Measurements from ENCODE around the gene SGSM2.

The SGSM2 gene

DNA sequence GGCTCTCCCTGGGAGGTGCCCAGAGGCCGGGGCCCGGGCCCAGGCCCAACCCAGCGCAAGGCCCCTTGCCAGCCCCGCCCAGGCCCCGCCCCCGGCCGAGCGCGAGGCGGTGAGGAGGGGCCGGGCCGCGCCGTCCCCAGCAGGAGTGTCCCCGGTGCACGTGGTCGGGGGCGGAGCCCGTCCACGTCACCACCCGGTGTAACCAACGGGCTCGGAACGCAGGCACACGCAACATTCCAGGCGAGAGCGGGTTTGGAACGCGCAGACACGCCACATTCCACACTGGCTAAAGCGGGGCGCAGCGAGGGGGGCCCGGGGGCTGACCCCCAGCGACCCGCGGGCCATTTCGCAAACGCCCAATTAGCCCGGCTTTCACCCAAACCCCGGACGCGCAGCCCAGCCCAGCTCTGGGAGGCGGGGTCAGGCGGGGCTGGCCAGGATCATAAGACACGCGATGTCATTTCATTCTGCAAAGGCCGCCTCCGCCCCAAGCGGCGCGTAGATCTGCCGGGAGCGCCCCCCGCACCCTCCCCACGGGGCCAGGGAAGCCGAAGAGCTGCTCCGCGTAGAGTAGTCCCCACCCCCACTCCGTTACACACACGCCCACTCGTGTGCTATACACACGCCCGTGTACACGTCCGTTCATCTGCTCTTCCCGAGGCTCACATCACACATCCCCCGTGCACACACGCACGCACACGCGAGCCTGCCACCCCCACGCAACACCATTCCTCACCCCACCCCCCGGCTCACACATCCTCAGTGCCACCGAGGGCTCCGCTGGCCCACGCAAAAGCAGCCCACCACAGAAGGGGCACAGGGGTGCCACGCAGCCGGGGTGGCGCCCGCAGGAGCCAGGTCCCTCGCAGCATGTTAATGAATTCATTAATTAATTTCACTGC is 62.5 kb downstream of the SGSM2 start:
- peak; percentile 91 for DNase-seq

DNA sequence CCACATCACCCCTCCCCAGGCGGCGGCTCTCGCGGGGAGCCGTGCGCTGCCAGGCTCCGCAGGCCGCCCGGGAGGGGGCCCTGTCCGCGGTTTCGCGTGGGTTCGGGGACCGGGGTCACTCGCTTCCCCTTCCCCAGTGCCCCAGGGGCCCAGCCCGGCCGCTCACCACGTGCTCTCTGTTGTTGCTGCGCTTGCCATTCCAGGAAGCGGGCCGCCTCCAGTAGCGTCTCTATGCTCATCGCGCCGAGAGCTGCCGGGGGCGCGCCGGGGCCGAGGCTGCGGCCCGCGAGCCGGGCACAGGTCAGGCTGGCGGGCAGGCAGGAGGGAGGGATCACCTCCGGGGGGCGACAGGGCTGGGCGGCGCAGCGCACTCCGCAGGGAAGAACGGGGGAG is 63.2 kb downstream of the SGSM2 start:
- peak; percentile 48 for DNase-seq

DNA sequence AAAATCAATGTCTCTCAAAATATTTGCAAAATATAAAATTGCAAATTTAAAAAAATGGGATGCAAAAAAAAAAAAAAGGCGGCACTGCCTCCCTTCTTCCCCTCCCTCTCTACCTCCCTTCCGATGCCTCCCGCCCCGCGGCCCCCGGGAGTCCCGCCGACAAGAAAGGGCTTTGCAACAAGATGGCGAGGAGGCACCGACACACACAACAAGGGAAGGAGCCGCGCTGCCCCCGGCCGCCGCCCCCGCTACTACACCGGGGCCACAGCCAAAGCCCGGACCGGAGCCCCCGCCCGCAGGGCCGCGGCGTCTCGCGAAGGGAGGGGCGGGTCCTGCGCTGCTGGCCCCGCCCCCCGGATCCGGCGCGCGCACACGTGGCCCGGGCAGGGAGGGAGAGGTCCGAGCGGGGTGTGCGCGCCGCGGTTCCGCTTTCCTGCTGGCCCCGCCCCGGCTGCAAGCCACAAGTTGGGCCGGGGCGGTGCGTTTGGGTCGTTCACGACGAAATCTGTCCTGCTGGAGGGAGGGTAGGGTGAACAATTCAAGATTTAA is 63.6 kb downstream of the SGSM2 start, which contains the start of gene MNT:
Gene MNT (minus strand): TSS at position 184 of the 549 bp plus-strand sequence. CDS start 348 bp downstream, outside the sequence.
- peak; percentile 89 for DNase-seq

DNA sequence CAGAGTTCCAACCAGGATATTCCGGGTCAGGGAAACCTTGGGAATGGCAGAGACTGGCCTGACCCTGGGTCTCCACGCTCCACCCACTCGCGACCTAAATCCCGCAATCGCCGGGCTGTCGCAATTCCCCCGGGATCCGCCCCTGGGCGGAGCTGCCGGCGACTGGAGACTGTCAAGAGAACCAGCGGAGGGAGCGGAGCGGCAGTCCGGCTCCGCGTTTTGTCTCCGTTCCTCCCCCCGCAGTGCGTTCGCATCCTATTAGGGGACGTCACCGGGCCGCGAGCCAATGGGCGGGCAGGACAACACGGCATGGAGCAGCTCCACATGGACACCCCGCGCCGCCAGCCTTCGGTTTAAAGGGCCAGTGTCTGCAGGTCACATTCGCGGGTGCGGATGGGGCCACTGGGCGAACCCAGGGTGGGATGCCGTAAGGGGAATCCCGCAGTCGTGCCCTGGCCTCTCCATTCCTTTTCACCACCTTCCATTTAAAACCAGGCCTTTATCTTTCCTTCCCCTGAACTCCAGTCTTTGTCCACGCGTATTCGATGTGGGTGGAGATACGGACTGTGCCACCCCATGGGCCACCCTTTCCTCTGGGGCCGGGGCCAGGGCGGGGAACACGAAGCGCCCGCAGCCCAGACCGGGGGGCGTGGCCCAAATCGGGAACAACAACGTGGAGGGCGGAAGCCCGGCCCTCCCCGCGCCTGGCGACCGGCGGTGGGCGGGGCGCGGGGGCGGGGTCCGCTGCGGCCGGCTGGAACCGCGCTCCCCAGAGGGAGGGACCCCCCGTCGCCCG is 64.3 kb downstream of the SGSM2 start:
- peak; percentile 99 for DNase-seq

DNA sequence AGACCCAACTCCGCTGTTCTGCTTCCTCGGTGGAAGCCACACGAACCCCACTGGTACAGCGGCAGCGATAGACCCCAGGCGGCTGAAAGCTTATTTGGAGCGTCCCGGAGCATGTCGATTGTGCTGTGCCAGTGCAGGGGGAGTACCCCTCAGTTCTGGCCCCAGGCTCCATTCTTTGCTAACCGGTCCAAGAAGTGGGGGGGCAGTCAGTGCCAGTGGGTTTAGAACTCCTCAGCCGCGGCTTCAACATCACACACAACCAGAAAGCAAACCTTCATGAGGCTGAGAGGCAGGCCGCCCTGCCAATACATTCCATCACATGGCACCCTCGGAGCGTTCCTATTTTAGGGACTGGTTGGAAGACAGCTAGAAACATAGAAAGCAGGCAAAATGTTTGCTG is 65.2 kb downstream of the SGSM2 start:
- DNase-seq = no peak

DNA sequence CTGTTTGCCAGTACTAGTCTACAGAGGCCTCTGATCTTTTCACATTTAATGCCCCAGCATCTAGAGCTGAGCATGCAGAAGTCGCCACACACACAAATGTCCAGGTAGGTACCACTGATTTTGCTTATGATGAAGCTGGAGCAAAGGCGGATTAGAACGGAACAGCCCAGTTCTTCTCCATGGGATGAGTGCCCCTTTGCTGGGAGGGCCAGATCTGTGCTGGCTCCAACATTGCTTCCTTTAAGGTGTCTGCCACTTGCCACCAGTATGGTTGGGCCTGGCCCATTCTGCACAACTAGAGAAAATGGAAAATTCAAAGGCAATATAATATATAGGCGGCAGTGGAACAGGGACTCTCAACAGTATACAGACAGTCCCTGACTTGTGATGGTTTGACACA is 65.7 kb downstream of the SGSM2 start:
- no peak for DNase-seq

DNA sequence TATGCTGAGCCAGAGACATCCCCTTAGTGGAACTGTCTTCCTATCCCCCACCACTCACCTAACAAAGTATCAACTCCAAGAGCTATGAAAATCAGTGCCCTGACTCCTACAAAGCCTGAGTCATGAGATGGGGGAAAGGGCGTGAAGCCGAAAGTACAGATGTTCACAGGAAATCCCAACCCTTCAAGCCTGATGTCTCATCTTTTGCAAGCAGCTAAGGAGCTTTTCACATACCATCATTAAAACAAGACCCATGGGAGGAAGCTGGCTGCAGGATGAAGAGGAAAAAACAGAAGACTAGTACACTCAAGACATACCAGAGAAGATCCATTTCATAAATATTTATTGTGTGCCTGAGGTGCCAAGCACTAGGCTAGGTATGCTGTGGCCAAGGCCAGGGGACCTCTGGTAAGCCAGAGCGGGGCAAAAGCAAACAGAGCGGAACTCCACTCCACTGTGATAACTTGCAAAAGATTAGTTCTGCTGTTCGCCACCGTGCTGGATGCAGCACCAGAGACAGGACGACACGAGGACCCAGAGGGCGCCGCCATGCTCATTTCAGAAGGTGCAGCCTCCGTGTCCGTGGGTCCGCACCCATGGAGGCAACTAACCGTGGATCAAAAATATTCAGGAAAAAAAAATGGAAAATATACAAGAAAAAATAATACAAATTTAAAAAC is 68.1 kb downstream of the SGSM2 start:
- no peak for DNase-seq

DNA sequence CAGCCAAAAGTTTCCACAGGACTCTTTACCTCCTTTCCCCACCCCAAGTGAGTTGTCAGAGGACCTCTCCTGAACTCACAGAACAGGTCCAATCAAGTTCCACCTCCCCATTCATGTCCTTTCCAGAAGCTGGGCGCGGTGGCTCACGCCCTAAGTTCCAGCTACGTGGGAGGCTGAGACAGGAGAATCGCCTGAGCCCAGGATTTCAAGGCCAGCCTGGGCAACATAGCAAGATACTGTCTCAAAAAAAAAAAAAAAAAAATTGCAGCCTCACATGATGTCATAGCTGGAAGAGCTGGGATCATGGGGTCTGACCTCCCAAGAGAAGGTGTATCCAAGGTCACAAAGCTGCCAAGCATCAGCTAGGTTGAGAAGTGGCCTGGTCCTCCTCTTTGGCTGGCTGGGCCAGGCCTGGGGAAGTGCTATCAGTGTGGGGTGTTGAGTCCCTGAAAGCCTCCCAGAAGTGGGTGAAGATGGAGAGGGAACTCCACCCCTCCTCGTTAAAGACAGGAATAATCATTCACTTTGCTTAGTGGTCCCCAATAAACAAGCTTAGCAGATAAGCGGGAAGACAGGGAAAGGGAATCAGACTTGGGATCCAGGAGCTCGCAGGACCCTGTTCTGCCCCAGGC is 69.1 kb downstream of the SGSM2 start:
- no peak for DNase-seq

DNA sequence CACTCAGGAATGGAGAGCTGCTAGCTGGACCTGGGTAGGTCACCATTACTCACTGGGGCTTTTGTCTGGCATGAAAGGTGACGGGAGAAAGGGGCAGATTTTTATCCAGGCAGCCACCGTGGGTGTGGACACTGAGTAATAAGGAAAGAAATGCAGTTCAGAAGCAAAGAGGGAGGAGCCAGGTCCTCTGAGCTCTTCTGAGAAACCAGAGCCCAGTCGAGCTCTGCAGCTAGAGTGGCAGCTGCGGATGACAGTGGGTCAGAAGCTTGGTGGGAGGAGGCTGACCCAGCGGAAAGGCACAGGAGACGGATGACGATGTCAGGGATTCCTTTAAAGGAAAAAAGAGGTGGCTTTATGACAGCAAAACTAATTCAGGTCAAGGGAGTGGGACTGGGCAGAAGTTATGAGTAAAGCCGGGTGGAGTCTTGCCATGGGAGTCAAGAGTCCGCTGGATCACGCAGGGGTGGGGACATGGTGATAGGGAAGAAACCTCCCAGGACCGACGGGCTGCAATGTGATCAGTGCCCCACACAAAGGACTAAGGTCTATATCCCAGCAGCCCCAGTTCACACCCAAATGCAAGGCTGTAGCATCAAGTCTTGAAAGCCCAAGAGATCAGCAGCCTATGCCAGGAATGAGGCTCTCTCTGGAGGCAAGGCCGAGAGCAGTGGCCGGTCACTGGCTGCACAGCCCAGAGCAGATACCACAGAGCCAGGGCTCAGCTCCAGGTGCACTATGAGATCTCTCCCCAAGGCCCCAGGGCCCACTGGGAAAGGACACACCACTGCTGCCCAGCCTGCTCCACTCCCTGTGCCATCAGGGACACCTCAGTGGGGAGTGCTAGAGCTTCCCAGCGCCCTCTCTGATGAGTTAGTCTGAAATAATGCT is 69.8 kb downstream of the SGSM2 start:
- DNase-seq = no peak

DNA sequence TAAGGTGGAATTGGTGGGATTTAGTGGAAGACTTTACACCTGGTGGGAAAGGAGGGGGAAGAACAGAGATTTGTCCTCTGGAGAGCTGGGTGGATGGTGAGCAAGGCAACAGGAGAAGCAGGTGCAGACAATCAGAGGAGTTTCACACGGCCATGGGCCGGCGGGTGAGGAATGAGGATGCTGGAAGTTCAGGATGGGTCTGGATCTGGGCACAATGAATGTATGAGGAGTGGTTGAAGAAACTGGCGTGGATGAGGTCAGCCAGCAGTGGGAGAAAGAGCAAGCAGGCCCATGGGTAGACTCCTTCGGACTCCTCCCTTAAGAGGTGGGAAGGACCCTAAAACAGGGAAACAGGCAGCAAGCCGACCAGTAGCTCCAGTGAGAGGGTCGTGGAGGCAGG is 73.7 kb downstream of the SGSM2 start:
- no peak for DNase-seq

DNA sequence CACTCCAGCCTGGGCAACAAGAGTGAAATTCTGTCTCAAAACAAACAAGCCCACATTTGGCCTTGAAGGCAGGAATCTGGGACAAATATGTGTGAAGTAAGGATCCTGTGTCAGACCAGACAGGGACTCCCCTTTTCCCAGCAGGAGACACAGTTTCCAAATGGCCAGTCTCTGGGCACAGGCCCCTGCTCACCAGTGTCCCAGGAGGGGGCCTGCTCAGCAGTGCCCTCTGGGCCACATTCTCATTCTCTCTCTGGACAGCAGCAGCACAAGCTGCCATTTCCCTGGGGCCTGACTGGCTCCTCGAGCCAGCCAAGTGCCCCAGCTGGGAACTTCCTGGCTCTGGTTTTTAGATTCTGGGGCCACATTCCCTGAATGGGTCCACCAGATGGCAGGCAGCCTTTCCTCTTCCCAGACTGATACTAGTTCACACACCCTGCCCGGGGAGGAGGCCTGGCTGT is 75.3 kb downstream of the SGSM2 start:
- no peak for DNase-seq

DNA sequence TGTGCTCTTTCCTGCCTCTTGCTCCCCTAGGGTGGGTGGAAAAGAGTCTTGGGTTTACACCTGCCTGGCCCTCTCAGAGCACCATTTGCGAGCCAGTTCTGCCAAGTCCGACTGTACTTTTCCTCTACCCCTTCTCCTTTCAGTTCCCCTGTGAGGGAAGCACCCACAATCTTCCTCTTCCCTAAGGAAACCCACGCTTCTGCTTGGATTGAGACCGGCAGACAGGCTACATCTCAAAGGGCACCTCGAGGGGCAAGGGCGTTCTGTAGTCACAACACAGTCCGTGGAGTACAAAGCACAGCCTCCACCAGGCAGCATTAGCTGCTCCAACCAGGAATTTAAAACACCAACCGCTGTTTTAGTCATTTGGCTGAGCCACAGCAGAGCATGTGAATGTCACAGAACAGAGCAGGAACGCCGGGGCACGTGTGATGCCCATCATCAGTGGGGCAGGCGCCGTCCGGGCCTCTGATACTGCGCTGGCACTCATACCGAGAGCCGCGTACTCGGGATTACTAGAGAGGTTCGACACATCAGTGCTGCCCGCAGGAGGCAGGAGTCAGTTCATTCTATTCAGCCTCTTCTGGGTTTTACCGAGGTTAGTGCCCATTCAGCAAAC is 77.3 kb downstream of the SGSM2 start:
- no peak for DNase-seq

DNA sequence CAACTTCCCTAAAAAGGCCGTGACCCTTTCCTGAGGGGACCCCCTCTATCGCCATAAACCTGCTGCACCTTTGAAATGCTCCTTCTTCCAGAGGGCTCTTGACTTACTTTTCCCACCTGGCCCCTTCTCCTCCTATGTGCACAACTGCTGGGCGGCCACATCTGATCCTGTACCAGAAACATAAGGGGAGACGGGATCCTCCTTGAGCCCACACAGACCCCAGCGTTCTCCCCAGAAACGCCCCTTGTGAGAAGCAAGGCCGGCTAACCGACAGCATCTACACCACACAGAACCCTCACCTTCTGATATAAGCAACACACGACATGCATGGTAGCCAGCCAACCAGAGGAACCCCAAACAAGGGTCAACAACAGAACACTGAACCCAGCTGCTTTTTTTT is 77.8 kb downstream of the SGSM2 start:
- no peak for DNase-seq

DNA sequence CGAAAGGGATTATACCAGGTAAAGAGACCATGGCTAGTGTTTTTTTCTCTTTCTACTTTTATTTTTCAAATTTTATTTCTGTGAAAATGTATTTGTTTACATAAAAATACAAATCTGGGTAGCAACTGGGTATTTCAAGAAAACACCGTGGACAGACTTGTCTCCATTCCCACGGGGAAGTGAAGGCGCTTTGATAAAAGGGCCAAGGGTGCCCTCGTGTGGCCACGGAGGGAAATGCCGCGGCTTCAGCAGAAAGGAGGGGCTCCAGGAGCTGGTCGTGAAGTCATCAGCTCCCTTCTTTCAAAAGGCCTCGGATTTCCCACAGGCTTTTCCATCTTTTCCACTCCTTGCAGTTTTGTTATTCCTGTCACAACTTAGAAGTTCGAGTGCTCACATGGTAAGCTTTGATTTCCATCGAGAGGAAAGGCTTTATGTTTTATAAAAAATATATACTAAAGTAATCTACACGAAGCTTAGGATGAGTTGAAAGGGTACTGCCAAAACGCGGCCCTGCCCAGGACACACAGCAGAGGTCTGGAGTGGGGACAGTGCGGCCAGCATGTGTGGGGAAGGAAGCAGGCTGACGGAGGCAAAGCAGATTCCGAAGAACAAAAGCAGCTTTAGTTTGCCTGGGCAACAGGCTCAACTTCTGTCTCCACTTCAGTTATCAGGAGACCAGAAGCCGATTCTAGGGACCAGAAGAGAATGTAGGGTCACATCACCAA is 78.9 kb downstream of the SGSM2 start:
- peak; percentile 88 for DNase-seq

DNA sequence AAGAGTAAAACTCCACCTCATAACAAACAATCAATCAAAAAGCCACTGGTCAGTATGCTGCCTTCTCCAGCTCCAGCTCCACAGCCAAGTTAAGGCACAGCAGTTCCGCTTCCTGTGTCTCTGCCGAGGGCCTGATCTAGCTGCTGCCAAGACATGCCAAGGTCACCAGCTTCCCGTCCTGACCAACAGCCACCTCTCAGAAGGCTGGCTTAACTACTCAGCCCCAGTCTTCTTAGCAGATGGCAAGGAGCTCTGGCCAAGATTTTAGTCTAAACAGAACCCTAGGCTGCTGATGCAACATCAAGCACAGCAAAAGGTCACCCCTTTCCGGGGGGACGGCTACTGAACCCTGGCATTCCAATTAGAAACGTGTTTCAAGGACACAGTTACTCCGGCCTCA is 81.3 kb downstream of the SGSM2 start:
- DNase-seq = no peak

DNA sequence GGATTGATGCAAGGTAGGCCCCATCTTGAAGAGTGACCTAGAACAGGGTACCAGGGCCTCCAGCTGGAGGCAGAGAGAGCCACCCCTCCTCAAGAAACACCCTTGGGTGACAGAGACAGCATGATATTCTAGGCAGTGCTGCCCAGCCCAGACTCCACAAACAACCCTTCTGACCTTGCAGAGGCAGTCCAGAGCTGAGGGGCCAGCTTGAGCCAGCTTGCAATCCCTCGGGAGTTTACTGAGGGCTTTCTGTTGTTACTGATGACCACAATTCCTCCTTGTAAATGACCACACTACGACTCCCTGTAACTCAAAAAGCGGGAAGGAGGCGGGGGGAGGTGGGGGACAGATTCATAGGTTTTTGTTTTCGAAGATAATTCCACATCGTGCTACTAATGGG is 82.2 kb downstream of the SGSM2 start:
- no peak for DNase-seq

DNA sequence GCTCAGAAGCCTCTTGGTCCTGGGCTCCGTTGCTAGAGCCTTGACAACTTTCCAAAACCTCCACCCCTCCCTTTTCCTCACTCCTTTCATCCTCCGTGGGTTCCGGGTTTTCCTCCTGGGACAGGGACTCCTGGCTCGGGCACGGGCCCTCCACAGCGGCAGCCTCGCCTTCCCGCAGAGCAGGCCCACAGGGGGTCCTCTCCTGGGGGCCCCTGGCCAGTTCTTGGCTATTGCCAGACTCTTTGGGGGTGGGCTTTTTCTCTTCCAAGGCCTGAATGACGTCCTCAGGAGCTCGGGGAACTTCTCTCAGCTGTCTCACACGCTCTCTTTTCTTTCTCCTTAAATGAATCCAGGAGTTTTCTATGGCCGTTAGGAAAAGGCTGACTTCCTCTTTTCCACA is 82.9 kb downstream of the SGSM2 start:
- no peak for DNase-seq

DNA sequence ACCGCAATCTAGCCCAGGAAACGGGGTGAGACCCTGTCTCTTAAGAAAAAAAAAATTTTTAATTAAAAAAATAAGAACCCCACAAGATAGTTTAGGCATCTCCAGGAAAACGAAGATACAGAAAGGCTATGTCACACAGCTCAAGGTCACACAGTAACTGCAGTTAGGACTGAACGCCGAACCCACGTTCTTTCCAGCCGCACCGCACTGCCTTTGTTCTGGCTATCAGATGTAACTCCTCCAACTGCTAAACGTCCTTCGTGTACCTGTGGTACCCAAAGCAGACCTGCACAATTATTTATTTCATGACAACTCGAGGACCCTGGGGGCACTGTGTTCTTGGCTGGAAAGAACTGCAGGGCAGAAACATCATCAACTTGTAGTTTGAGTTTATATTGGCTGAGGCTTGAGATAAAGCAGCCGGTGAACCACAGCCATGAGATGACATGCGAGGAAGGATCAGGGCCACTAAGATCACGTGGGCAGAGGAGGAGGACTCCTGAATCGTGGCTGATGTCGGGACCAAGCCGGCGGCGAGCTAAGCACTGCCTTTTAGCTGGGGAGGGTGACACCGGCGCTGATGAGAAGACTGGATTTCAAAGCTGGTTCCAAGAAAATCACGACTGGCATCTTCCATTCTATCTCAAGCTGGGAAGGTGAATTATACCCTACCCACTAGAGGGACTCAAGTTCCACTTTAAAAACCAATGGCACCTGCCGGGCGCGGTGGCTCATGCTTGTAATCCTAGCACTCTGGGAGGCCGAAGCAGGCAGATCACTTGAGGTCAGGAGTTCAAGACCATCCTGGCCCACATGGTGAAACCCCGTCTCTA is 84.2 kb downstream of the SGSM2 start:
- DNase-seq = no peak

DNA sequence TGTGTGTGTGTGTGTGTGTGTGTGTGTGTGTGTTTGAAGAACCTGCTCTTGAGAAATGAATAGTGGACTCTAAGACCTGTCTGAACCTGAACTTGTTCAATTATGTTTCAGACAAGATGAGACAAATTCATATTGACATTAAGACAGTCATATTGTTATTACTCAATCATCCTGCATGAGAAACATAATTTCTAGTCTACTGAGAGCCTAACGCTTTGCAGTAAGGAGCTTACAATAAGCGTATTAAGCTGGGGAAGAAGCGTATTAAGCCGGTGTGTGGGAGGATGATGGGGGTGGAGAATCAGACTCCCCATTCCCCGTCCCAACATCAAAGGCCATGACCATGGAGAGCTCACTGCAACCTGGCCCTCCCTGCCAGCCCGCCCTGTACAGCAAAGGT is 86.0 kb downstream of the SGSM2 start:
- DNase-seq = no peak

Measured in T-helper 9 cell (primary cell).